Stimulated activated CD4-positive, alpha-beta T cell treated with anti-CD3 and anti-CD28 coated beads, Interleukin-4, amount 100 ng/mL, for 1 hour (primary cell): ENCODE data around the gene NTRK2.

Source experiments
- DNase-seq: peaks from one replicate; pipeline ENCODE4 v3.0.0-alpha.2; 2020

The NTRK2 gene

DNA sequence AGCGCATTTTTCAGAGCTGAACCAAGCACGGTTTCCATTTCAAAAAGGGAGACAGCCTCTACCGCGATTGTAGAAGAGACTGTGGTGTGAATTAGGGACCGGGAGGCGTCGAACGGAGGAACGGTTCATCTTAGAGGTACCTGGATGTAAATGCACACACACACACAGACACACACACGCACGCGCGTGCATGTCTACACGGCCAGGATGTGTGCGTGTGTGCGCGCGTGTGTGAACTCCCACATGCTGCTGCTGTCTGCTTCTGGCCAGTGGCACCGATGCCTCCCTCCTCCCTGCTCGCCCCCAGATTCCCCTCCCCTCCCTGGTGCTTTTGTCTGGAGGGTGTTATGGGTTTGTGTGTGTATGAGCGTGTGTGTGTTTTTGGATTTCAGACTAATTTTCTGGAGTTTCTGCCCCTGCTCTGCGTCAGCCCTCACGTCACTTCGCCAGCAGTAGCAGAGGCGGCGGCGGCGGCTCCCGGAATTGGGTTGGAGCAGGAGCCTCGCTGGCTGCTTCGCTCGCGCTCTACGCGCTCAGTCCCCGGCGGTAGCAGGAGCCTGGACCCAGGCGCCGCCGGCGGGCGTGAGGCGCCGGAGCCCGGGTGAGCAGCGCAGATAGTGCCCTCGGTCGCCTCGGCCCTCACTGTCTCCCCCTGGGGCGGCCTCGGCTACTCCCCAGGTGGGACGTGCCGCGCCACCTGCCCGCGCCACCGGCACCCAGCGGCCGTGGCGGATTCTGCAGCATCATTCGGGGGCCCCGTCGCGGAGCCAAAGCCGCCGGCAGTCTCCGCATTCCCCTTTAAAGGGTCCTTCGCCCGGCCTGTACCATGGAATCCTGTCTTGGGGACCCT lies at the start of gene NTRK2:
Gene NTRK2 (plus strand): TSS at position 442 of the 850 bp plus-strand sequence. CDS start 1,020 bp downstream, outside the sequence.
- DNase-seq, result no peak

DNA sequence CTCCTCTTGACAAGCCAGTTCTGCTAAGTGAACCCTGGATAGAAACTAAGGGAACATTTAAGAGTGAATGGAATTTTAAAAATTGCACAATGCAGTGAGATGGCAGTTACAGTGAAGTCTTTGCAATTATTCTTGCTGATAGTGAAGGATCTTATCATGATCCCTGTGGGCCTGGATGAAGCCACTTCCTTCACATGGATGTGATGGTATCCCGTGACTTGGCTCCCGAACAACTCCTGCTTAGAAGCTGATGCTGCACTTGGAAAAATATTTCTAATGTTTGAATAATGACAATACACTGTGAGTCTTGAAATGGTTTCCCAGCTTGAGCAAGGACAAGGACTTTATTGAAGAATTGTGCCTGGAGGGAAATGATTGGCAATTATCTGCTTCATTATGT lies 49.2 kb upstream of the NTRK2 start:
- no peak for DNase-seq

DNA sequence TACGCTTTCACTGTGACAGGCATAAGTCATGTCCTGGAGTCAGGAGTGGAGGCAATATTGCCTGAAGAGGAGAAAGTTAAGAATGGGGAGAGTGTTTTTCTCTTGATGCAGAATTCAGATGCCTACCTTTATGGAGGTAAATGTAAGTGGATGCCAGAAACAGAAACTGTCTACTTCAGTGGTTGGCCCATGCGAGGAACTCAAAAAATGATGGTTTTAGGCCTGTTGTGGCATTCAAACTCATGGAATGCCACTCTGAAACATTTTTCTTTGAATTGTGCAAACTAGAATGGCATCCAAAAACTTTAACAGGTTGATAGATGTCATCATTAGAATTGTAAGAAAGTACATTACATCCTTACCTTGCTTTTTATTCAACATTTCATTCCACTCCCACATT lies 47.7 kb upstream of the NTRK2 start:
- no peak for DNase-seq

DNA sequence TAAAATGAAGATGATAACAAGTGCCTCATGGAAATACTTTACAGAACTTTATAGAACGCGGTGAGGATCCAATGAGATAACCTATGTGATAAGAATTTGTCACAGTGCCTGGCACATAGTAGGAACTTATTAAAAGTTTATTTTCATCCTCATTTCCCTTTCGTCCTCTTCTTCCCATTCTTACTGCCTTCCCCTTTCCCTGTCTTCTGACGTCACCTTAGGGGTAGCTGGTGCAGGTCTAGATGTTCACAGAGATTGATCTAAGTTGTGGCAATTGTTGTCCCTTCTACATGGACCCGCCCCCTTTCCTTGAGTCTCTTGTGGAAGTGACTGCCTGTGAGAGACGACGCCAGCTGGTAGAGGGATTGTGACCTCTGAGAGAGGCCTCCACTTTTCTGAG lies 46.5 kb upstream of the NTRK2 start:
- no peak for DNase-seq

DNA sequence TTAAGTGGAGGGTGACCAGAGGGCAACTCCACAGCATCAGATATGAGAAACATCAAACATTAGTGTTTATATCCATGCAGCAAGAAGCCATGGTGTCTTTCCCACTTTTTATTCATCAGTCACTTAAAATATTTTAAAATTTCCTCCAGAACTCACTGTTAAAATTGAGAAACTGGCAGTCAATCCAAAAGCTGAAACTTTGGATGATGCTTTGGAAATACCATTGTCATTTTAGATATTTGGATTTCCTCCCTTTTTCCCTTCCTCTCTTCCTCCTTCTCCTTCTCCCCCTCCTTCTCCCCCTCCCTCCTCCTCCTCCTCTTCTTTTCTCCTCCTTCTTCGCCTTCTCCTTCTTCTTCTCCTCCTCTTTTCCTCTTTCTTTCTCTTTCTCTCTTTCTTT lies 33.1 kb upstream of the NTRK2 start:
- no peak for DNase-seq

DNA sequence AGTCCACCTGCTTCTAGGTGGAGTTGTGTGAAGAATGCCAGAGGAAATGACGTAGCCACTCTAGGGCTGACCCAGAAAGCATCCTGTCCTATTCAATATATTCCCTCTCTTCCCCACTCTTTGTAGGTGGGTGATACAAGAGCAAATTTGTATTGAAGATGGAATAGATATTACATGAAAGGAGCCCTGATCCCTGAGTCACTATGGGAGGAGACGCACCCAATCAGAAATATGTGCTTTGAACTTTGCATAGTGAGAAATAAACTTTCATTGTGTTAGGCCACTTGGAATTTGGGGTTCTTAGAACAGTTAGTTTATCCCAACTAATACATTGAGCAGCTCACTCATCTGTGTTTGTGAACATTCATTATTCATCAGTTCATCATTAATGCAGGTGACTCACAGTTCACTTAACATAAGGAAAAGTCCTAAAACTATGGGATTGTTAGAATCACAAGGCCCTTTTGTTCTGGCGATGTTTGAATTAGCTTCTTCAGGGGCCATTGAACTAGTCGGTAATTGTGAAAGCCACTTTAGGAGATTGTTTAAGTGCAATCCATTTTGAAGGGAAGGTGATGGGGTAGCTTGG lies 26.9 kb upstream of the NTRK2 start:
- DNase-seq, result no peak

DNA sequence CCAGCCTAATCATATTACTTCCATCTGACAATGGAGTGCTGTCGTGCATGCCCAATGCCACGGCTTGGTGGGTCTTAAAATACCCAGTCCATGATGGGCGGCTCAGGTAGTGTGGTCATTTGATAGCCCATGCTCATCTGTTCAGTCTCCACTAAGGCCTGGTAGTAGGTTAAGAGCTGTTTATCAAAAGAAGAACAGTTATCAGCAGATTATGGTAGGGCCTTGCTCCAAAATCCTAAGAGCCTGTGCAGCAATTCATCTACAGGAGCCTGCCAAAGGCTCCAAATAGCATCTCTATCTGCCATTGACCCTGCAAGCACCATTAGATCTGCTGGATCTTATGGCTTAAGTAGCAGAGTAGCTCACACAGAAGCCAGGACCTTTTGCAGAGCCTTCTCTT lies 21.8 kb upstream of the NTRK2 start:
- DNase-seq, result no peak

DNA sequence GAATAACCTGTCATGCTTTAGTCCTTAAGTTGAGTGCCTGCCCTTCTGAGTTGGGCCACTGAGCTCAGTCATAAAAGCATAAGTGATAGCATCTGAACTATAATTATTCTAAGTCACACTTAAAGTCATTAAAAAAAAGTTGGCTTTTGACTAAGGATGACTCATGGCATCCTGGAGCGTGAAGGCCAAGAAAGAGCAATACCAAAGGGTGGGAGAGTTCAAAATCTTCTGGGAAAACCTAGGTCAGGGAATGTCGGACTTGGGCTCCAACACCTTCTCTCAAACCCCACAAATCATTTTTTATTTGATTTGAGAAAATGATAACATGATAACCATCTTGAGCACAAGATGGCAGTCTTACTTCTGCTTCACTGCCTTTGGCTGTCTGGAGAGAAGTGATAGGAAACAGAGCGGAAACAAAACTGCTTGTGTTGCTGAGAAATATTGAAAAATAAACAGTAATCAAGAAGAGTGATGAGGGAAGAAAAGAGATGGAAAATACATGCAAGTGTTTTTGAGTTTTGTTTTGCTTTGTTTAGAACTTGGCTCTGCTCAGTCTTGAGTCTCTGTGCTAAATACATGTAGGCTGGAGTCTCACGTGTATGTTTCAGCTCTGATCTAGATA lies 16.9 kb upstream of the NTRK2 start:
- no peak for DNase-seq

DNA sequence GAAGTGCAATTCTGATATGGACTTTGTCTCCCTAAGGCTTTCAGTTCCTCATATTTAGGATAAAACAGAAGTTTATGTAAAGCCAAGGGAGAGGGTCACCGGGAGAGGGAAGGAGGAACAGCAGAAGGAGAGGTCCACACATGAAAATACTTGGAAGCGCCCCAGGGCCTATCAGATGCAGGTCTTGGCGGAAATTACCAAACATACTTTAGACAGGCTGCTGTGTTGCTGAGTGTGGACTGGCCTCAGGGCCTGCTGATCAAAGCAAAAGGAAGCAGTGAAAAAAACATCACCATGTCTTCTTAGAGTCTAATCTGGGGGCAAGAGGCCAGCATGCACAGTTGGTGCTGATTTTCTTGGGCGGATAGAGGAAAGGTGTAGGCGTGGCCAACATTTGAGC lies 14.1 kb upstream of the NTRK2 start:
- no peak for DNase-seq

DNA sequence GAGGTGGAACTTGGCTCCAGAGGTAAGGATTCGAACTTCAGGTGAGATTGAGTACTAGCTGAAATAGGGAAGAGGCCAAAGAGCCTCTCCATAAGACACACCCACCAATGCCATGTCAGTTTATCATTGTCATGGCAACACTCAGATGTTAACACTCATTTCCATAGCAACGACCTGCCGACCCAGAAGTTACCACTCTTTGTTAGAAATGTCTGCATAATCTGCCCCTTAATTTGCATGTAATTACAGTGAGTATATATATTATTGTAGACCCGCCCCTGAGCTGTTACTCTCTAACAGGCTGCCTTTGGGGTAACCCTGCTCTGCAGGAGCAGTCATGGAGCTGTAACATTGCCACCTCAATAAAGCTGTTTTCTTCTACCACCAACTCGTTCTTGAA lies 10.2 kb upstream of the NTRK2 start:
- no peak for DNase-seq

DNA sequence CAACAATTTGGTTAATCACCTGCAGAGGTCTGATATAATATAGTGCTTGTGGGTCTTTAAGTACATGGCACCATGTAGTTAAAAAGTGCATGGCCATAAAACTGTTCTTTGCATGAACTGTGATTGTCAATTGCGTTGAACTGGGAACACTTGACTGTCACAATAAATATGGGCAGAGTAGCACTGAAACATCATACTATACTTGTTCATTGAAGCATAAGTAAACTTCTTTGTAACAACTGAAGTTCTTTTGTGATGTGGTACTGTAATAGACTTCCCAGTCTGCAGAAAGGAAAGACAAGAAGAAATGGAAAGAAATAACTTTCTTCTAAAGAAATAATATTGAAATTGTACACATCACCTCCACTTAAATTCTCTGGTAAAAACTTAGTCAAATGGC lies 9.8 kb upstream of the NTRK2 start:
- DNase-seq, result no peak

DNA sequence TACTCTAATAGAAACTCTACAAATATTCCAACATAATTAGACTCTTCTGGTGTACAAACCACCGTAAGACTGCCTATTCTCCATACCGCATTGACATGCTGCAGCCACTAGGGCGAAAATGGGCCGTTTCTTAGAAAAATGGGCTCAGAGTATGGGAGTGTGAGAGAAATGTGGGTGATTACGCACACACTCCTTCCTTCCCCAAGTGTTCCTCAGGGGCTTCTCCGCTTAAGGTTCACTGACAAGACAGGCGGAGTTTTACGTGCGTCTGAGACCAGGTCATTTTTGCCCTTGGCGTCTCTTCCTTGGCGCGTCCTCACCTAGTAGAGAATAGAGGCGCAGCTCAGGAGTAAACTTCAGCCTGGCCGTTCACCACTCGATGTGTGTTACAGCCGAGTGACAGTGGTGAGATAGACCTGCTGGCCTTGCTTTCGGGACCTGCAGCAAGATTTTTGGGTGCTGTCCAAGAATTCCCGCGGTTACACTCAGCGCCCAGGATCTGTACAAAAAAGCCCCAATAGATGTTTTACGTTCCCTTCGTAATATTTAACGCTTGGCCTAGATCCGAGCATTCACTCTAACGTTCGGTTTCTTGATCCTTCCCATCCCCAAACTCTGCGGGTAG lies 1.8 kb upstream of the NTRK2 start:
- no peak for DNase-seq

DNA sequence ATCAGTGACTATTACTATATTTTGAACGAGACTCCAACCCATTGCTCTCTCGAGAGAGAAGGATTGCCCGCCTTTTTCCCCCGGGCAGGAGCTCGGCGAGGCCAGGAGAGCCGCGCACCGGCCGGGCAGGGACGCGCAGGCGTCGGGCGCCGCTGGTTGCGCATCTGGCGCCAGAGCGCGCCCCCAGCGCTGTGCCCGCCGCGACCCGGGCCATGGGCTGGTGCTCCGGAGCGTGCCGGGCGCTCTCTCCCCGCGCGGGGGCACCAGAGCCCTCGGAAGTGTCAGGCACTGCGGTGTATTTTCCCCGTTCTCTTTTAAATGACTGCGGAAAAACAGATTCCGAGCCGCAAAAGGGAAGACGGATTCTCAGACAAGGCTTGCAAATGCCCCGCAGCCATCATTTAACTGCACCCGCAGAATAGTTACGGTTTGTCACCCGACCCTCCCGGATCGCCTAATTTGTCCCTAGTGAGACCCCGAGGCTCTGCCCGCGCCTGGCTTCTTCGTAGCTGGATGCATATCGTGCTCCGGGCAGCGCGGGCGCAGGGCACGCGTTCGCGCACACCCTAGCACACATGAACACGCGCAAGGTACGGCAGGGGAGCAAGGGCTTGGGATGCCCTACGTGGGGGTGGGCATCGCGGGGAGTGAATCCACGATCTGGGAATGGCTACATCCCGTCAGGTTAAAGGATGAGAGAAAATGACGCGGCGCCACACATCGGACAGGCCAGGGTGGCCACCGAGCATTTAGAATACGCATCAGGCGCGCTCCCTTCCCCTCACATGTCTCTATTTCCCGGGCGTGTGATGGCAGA lies 1.1 kb upstream of the NTRK2 start:
- peak; percentile 32 for DNase-seq

DNA sequence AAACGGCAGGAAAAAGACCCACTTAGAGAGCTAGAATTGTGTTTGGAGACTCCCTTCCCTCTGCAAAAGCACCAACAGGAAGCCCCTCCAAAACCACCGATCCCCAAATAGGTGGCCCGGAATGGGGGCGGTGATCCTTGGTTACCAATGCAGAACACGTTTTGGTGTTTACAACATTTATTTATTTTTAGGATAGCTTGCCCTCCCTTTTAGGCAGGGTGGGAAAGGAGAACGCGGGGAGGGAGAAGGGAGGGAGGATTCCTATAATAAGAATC lies 579 bp upstream of the NTRK2 start:
- no peak for DNase-seq

DNA sequence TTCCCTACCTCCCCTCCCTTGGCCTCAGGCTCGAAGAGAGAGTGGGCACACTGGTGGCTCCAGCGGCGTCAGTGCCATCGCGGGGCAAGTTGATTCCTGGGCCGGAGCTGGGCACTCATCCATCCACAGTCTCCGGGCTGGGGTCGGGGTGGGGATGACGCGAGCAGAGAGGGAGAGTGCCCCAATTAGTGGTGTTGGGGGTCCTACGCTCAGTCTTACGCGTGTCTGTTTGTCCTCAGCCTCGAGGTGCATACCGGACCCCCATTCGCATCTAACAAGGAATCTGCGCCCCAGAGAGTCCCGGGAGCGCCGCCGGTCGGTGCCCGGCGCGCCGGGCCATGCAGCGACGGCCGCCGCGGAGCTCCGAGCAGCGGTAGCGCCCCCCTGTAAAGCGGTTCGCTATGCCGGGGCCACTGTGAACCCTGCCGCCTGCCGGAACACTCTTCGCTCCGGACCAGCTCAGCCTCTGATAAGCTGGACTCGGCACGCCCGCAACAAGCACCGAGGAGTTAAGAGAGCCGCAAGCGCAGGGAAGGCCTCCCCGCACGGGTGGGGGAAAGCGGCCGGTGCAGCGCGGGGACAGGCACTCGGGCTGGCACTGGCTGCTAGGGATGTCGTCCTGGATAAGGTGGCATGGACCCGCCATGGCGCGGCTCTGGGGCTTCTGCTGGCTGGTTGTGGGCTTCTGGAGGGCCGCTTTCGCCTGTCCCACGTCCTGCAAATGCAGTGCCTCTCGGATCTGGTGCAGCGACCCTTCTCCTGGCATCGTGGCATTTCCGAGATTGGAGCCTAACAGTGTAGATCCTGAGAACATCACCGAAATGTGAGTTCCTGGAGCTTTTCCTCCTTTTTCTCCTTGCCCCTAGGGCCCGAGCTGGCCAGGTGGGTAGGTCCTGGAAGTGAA lies 861 bp downstream of the NTRK2 start:
- DNase-seq, result no peak

DNA sequence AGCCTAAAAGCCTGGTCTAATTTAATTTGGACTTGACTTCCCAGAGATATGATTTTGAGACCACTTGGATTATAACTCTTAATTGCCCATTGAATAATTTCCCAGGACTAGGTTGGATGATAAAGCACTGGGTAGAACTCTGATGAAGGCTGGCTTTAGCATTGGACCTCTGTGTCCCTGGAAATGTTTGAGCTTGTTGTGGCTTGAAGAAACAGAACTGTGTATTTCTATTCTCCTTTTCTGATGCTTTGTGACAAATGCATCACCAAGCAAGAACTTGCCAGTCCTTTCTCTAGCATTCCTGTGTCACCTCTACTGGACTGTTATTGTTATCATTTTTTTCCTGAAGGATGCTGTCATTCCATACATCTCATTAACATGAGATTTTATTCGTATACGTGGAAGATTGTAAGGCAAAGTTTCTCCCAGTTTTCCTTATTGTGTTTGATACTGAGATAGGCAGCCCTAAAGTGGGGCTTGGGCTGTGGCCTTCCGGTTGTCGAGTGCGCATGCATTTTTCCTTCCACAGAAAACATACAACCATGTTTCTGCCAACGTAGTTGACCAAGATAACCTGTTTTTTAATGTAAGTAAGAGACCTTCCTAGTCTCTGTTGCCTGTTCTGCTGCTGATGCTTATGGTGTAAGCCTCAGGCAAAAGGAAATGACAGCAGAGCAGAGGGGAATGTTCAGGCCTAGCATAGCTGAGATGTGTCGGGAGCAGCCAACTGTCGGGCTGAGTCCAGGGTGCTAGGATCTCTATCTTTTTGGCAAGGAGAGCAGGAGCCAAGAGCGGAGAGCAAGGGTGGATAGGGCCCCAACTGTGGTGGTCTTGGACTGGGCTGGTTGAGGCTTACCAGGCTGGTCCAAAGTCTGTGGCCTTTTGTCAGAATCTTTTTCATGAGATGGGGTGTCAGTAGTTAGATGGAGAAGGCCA lies 2.3 kb downstream of the NTRK2 start:
- no peak for DNase-seq

DNA sequence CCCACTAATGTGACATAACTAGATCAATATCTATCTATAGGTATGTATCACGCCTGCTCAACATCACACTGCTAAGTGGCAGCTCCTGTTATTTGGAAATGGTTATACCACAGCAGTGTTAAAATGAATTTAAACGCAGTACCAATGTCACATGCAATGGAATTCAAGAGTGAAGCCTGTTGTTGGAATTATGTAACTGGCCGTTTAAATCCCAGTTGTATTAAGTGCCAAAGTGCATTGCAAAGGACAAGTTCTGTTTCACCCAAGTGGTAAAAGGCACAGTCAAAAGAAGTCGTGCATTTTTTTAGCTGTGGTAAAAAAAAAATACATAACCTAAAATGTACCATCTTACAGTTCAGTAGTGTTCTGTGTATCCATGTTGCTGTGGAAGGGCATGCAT lies 4.3 kb downstream of the NTRK2 start:
- DNase-seq, result no peak

DNA sequence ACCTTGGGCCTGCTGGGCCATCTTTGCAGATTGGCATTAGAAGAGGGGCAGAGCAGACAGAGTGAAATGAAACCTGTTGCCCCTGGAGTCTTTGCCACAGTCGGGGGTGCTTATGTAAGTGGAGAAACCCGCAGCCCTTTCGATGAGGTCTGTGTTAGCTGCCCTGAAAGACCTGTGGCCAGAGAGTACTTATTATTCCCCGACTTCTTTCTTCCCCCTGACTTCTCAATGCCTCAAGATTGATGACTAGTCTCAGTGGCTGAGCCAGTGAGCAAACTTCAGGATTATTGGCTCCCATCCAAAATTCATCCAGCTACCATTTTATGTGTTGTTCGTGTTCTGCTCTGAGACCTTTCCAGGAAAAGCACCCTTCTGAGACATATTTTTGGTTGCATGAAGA lies 7.6 kb downstream of the NTRK2 start:
- no peak for DNase-seq

DNA sequence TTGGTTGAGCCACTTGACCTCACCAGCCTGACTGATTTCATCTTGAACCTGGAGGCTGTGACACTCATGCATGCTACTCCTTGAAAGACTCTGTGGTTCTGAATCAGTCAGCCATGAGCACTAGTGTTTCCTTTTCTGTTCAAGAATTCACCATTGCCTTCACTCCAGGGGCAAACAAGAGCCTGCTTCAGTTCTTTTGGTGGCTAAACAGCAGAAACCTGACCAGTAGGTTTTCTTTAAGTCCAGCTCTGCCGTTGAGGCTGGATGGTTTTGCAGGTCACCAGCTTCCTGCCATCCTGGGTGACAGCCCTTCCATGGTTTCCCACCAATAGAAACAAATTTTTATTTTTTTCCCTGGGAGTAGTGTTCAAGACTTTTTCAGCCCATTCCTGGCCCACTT lies 10.0 kb downstream of the NTRK2 start:
- DNase-seq, result no peak

DNA sequence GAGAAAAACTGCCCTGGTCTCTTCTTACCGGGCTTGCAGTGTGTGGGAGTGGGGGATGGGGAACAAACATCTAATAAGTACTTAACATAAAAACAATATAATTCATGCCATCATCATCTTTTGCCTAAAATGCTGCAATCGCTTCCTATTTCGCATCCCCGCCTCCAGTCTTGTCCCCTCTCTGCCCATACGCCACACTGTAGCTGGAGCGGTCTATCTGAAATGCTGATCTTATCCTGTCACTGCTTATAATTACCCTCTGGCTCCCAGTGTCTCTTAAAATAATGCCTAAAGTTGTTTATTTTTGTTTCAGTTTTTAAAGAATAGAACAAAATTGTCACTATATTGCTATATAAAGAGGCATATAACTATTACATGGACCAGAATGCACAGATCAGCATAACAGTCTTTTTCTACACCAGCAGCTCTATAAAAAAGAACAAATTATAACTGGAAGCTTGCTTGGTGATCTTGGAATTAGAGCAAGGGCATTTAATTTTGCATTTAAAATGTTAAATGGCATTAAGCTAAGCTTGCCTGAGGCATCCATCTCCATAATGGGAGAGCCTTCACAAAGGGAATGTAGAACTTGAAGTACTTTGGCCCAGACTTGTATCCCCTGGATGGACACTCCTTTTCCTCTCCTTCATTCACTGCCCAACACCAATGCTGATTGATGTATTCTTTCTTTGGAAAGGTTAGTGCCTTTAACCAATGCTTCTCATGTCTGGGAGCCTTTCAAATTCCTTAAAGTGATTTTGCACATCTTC lies 12.2 kb downstream of the NTRK2 start:
- DNase-seq, result no peak
